GM19238 (cell line): ENCODE measurements around the gene STX10.
"Not testable (repeated sequence)": the region's sequence is repeated elsewhere in the genome, so short reads cannot be mapped to it uniquely, and the experiment has no call there.

Experiments used
- DNase-seq: peaks from one replicate; pipeline ENCODE4 v3.0.0; 2011; ENCODE audit warnings: low spot score; ENCODE audit not compliant: insufficient read length

STX10 gene, protein sequence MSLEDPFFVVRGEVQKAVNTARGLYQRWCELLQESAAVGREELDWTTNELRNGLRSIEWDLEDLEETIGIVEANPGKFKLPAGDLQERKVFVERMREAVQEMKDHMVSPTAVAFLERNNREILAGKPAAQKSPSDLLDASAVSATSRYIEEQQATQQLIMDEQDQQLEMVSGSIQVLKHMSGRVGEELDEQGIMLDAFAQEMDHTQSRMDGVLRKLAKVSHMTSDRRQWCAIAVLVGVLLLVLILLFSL

DNA sequence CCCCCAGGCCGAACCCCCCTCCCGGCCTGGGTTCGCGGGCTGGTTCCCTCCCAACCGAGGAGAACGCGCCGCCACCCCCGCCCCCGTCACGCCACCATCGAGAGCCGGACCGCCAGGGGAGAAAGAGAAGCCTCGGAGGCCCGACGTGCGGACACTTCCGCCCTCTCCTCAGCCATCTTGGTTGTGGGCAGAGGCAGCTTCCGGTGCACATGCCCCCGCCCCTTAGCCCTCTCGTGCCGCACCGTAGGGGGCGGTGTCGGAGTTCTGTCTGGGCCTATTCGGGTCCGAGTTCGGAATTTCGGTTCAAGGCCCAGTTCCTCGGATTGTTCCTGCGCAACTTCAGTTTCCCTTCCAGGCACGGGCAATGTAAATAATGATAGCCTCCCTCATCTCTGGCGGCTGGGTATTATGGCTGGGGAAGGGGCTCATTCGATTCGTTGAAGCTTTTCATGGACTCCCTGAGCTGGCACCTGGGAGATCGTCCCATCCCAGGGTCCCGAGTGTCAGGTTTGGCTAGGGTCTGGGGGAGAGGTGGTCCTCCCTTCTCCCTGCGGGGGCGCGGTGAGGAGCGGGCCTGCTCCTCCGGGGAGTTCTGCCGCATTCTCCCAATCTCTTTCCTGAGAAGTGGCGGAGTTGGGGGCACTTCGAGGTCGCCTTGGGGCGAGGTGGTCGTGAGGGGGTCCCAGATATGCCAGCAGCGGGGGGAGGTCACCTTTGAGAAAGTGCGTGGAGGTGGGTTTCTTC lies at the start of gene STX10, which contains the start of gene IER2:
STX10 (minus strand) TSS at position 189 of the 744 bp plus-strand sequence. CDS start 202 bp downstream, outside the sequence.
IER2 (plus strand) TSS at position 225 of the 744 bp plus-strand sequence. CDS start 2,776 bp downstream, outside the sequence.
- peak; percentile 90 for DNase-seq

- no peak for DNase-seq
Observed at GRCh38 chr19:13198634-13199033, 48.5 kb upstream of the STX10 start.

DNA sequence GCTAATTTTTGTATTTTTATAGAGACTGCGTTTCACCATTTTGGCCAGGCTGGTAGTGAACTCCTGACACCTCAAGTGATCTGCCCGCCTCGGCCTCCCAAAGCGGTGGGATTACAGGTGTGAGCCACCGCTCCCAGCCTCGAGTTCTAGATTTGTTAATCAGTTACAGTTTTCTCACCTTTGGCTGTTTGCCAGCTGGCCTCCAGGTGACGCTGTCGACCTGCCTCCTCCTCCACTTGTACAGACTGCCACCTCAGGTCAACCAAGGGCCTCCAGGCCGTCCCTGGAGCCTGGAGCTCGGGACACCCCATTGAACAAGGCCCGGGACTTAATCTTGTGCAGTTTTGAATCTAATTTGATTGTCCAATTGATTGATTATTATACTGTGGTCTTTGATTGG lies 45.5 kb upstream of the STX10 start:
- DNase-seq = no peak

GRCh38 chr19:13190781-13191540 lies 40.8 kb upstream of the STX10 start:
- no peak for DNase-seq

DNA sequence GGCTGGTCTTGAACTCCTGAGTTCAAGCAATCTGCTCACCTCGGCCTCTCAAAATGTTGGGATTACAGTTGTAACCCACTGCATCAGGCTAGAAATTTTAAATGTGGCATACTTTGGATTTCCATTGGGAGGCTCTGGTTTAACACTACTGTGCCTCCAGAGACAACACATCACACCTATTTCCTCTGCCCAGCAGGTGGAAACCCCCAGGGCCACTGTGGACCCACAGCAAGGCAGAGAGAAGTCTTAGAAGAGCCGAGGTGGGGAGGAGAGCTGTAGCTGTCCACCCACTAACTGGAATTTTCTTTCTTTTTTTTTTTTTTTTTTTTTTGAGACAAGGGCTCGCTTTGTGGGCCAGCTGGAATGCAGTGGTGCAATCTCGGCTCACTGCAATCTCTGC lies 39.4 kb upstream of the STX10 start:
- DNase-seq = no peak

DNA sequence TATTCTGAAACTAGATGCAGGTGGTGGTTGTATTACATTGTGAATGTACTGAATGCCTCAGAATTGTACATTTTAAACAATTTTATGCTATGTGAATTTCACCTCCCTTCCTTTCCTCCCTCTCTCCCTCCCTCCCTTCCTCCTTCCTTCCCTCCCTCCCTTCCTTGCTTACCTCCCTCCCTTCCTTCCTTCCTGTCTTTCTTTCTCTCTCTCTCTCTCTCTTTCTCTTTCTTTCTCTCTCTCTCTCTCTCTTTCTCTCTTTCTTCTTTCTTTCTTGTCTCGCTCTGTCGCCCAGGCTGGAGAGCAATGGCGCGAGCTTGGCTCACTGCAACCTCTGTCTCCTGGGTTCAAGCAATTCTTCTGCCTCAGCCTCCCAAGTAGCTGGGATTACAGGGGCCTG lies 37.2 kb upstream of the STX10 start:
- no peak for DNase-seq

- DNase-seq = not testable (repeated sequence)
Observed at GRCh38 chr19:13186688-13187087, 36.5 kb upstream of the STX10 start.

- not testable (repeated sequence) for DNase-seq
Observed at GRCh38 chr19:13185763-13186657, 35.8 kb upstream of the STX10 start.

- not testable (repeated sequence) for DNase-seq
Observed at GRCh38 chr19:13184926-13185325, 34.8 kb upstream of the STX10 start.

GRCh38 chr19:13181747-13182388 lies 31.7 kb upstream of the STX10 start:
- DNase-seq = no peak

DNA sequence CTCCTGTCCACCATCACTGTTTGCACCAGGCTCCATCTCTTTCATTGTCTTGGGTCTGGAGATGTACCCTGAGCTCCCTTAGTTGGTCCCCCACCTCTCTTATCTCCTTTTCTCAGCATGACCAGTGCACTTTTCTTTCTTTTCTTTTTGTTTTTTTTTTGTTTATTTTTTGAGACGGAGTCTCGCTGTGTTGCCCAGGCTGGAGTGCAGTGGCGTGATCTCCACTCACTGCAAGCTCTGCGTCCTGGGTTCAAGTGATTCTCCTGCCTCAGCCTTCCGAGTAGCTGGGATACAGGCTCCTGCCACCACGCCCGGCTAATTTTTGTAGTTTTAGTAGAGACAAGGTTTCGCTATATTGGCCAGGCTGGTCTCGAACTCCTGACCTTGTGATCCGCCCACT lies 28.1 kb upstream of the STX10 start:
- not testable (repeated sequence) for DNase-seq

- not testable (repeated sequence) for DNase-seq
Observed at GRCh38 chr19:13177584-13177983, 27.4 kb upstream of the STX10 start.

GRCh38 chr19:13176345-13176744 lies 26.2 kb upstream of the STX10 start:
- DNase-seq = no peak

GRCh38 chr19:13173139-13173737 lies 23.1 kb upstream of the STX10 start:
- DNase-seq = no peak

GRCh38 chr19:13172346-13173138 lies 22.4 kb upstream of the STX10 start:
- DNase-seq = no peak

- no peak for DNase-seq
Observed at GRCh38 chr19:13171146-13171545, 21.0 kb upstream of the STX10 start.

- DNase-seq = no peak
Observed at GRCh38 chr19:13169769-13170168, 19.6 kb upstream of the STX10 start.

- DNase-seq = not testable (repeated sequence)
Observed at GRCh38 chr19:13166151-13166550, 16.0 kb upstream of the STX10 start.
